Hematopoietic multipotent progenitor cell treated with erythropoietin and hydrocortisone succinate and interleukin-3 and kit ligand, for 4 days (in vitro differentiated cells): ENCODE data around the gene ABCA12.
A peak's percentile ranks its signal among the peaks of the same experiment; 100 is the strongest.

ENCODE experiments used
- DNase-seq: peaks from one replicate; pipeline ENCODE4 v3.0.0-alpha.2; 2015

Gene ABCA12

GRCh38 chr2:215029936-215030335 is 108.5 kb downstream of the ABCA12 start:
- DNase-seq: no peak

GRCh38 chr2:215028231-215028630 is 110.2 kb downstream of the ABCA12 start:
- DNase-seq: no peak

GRCh38 chr2:215027779-215028178 is 110.6 kb downstream of the ABCA12 start:
- DNase-seq: no peak

- DNase-seq: no peak
Measured at GRCh38 chr2:215022910-215023309, 115.5 kb downstream of the ABCA12 start.

- no peak for DNase-seq
Measured at GRCh38 chr2:215022418-215022817, 116.0 kb downstream of the ABCA12 start.

GRCh38 chr2:215020283-215020682 is 118.1 kb downstream of the ABCA12 start:
- no peak for DNase-seq

- no peak for DNase-seq
Measured at GRCh38 chr2:215019521-215020145, 118.8 kb downstream of the ABCA12 start.

GRCh38 chr2:215019085-215019484 is 119.3 kb downstream of the ABCA12 start:
- DNase-seq: no peak

- no peak for DNase-seq
Measured at GRCh38 chr2:215015421-215015820, 123.0 kb downstream of the ABCA12 start.

- DNase-seq: peak; percentile 6
Measured at GRCh38 chr2:215010390-215010789, 128.0 kb downstream of the ABCA12 start.

- peak; percentile 1 for DNase-seq
Measured at GRCh38 chr2:215003001-215003400, 135.4 kb downstream of the ABCA12 start.

GRCh38 chr2:215002500-215002899 is 135.9 kb downstream of the ABCA12 start:
- DNase-seq: peak; percentile 72

GRCh38 chr2:215000721-215001120 is 137.7 kb downstream of the ABCA12 start:
- DNase-seq: peak; percentile 18

- DNase-seq: no peak
Measured at GRCh38 chr2:214995926-214996670, 142.3 kb downstream of the ABCA12 start.

- DNase-seq: no peak
Measured at GRCh38 chr2:214995409-214995808, 143.0 kb downstream of the ABCA12 start.

- no peak for DNase-seq
Measured at GRCh38 chr2:214992911-214993310, 145.5 kb downstream of the ABCA12 start.

- DNase-seq: no peak
Measured at GRCh38 chr2:214989187-214989586, 149.2 kb downstream of the ABCA12 start.

- DNase-seq: no peak
Measured at GRCh38 chr2:214987261-214987660, 151.2 kb downstream of the ABCA12 start.

- no peak for DNase-seq
Measured at GRCh38 chr2:214985619-214986018, 152.8 kb downstream of the ABCA12 start.

- no peak for DNase-seq
Measured at GRCh38 chr2:214966420-214966819, 172.0 kb downstream of the ABCA12 start.

- peak; percentile 15 for DNase-seq
Measured at GRCh38 chr2:214960677-214961076, 177.7 kb downstream of the ABCA12 start.

GRCh38 chr2:214946949-214947348 is 191.5 kb downstream of the ABCA12 start:
- no peak for DNase-seq

GRCh38 chr2:214934006-214934405 is 204.4 kb downstream of the ABCA12 start:
- no peak for DNase-seq

- DNase-seq: no peak
Measured at GRCh38 chr2:214904634-214905033, 233.8 kb downstream of the ABCA12 start.

GRCh38 chr2:214904176-214904575 is 234.2 kb downstream of the ABCA12 start:
- DNase-seq: no peak
